ENCODE measurements around the gene XYLT1. TPM values are rescaled to one million over a fixed set of nuclear protein-coding genes. Genes with fewer than 3 reads are reported as not detected.

XYLT1 gene
- total and polyA plus RNA-seq, 2 of the 4 experiments (the other 2 are of a cell fraction), result 9.0 to 12.7 TPM

DNA sequence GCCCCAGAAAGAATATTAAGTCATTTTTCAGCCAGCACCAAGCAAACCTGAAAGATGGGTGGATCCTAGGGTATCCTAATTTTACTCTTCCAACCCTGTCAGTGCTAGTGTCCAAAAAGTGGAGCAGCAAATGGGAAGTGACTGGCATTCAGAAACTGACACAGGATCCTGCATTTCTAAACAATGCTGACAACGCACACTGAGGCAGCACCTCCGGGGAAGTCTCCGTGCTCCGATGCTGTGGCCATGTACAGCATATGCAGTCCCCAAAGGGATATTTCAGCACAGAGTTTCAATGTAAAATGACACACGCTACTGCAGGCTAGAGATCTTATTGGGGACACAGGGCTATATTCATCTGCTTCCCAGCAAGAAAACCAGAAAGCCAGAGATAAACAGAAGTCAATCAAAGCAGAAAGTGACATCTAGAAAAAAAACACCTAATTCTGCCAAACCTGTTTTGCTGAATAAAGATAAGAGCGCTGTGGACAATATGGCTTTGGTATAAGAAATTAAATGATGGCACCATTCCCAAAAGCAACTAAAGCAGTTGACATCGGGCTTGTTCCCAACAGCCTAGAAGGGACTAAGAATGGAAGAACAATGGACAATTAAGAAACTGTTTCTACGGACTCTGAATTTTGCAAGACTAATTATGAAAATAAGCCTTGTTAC, 17.3 kb downstream of the XYLT1 start:
- Histone ChIP-seq H3K4ac (ENCODE audit: low read depth, low read length) (no peak overlapping the region), H3K79me1 (ENCODE audit: low read depth in 1 of 2, low read length in 2 of 2) (peaks cover 12 to 57% of the 10 kb centered on the region in 2 experiments; a peak in 3 of 4 replicates), H4K91ac (ENCODE audit: insufficient read depth, low read depth, low read length) (no peak overlapping the region), H2BK20ac (ENCODE audit: low read depth, low read length) (no peak overlapping the region), H4K20me1 (ENCODE audit: insufficient read depth, low read length) (peaks cover 8% of the 10 kb centered on the region), H3K4me3 (ENCODE audit: insufficient read depth, low read depth, low read length) (no peak overlapping the region), H3K27ac (ENCODE audit: insufficient read depth, low read length) (no peak overlapping the region), H3K14ac (replicated peaks; ENCODE audit: low read depth, low read length) (no peak overlapping the region), H3K23ac (ENCODE audit: low read depth, low read length) (no peak overlapping the region), H2AK9ac (replicated peaks; ENCODE audit: low read depth, low read length, poor library complexity) (no peak overlapping the region), H2AK5ac (ENCODE audit: low read depth, low read length) (no peak overlapping the region), H3K27me3 (ENCODE audit: control insufficient read depth, insufficient read depth, low read length) (no peaks in the 10 kb centered on the region), H3K4me1 (ENCODE audit: control insufficient read depth, insufficient read depth, low read length) (peaks cover 2% of the 10 kb centered on the region; the same call in 1 of the 2 replicates), H4K5ac (ENCODE audit: low read depth, low read length) (no peak overlapping the region), H3K36me3 (ENCODE audit: control insufficient read depth, insufficient read depth, low read length) (no peaks in the 10 kb centered on the region), H3K18ac (ENCODE audit: low read depth, low read length) (no peak overlapping the region), H3K9ac (ENCODE audit: low read depth, low read length) (no peak overlapping the region), H3K56ac (ENCODE audit: extremely low read depth, insufficient read depth, low read length) (no peak overlapping the region), H2BK120ac (ENCODE audit: low read depth, low read length) (no peak overlapping the region), H3K4me2 (ENCODE audit: low read depth, low read length) (no peak overlapping the region), H2AFZ (replicated peaks; ENCODE audit: low read length, poor library complexity) (no peak overlapping the region), H2BK15ac (ENCODE audit: low read depth, low read length) (no peak overlapping the region), H3K9me3 (ENCODE audit: control insufficient read depth, insufficient read depth, low read length) (no peaks in the 10 kb centered on the region), H2BK5ac (ENCODE audit: low read depth, low read length, poor library complexity, severe bottlenecking) (no peak overlapping the region), H4K8ac (ENCODE audit: low read depth in 2 of 2, low read length in 2 of 2) (no peak overlapping the region; a peak in 1 of 4 replicates), H3K9me1 (ENCODE audit: insufficient read depth, low read length) (0 out of 2 replicates have a peak, but pooled peaks cover 3% of the 10 kb centered on the region)
- ATAC-seq (ENCODE audit: low read depth) (no peak), DNase-seq (no peak)
- in situ Hi-C loops (cut with MboI; ENCODE audit: low sequenced_read_pairs) (loop anchor here (25.0 kb wide), 2 partner anchors 241 to 591 kb away; no protein-coding TSS in a partner anchor), dilution Hi-C loops (cut with HindIII; ENCODE audit: low sequenced_read_pairs, unreplicated experiment) (no loop called here), intact Hi-C loops (cut with micrococcal nuclease) (no loop called here)
- no TSS peak for BruUV-seq (replicated peaks)
- TF ChIP-seq SMC3 (IDR thresholded peaks at IDR 0.05; ENCODE audit: low read depth, low read length) (no peak), FOS (IDR thresholded peaks at IDR 0.05; ENCODE audit: low read depth, low read length) (no peak), USF2 (IDR thresholded peaks at IDR 0.05; ENCODE audit: low read depth, low read length) (no peak), CHD1 (IDR thresholded peaks at IDR 0.05; ENCODE audit: low read depth, low read length) (no peak), CTCF (conservative IDR thresholded peaks at IDR 0.05; ENCODE audit: low read depth, low read length) (no peak), RAD21 (IDR thresholded peaks at IDR 0.05; ENCODE audit: low read length) (no peak), RFX5 (IDR thresholded peaks at IDR 0.05; ENCODE audit: low read depth, low read length) (no peak), POLR2A (IDR thresholded peaks at IDR 0.05; ENCODE audit: low read depth, low read length) (no peak)
- 63% methylated on average over 4 of the region's 8 CpGs; no CpG with 5 or more reads in 1 of the 2 experiments for WGBS, 2 experiments (ENCODE audit: extremely low coverage in 2 of 2, insufficient read length in 1 of 2)
- CTCF ChIA-PET, result no interaction called here
- POLR2A ChIA-PET (ENCODE audit: unreplicated experiment), result no interaction called here
